ENCODE results near the gene UCK2. TPM values are rescaled to one million over a fixed set of nuclear protein-coding genes. Genes with fewer than 3 reads are reported as not detected.
A peak's percentile ranks its signal among the peaks of the same experiment; 100 is the strongest.

The UCK2 gene
- total and polyA plus RNA-seq, 10 of the 15 experiments (the other 5 are each of a cell fraction or from before 2014, with no cell fraction given): 55.3 to 106 (median 84.9) TPM

DNA sequence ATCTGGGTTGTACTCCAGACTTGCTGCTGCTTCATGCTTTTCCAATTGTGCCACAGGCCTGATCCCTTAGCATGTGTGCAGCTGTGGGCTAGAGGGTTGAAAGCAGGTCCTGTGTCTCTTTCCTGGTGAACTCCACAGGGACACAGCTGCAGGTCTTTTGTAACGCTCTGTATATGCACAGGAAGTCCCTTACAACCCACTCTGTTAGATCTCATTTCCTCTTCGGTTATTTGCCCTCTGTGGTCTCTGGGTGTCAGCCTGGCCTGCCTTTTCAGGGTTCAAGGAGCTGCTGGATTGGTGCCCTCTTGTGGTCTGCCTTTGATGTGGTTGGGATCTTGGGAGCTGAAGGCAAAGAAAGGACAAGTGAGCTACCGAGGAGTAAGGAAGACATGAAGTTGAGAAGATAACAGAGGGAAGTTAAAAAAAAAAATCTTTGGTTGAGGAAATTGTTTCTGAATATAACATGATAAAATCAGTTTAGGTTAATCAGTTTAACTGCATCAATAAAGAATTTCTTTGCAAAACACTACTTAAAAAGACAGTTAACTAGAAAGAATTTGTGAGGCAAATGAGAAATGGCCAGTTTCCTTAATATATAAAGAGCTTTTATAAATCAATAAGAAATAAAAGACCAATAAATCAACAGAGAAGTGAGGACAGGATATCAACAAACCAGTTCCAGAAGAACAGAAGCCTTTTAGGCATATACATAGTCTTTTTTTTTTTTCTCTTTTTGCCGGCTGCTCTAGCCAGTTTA, 44.1 kb downstream of the UCK2 start (continued):
- TF ChIP-seq ESRRA (IDR thresholded peaks at IDR 0.05; ENCODE audit: low read length): peak; percentile 78; the same call in 1 of the 2 replicates
- TF ChIP-seq NFXL1 (IDR thresholded peaks at IDR 0.05; ENCODE audit: borderline replicate concordance): no peak
- no peak for TF ChIP-seq RB1 (IDR thresholded peaks at IDR 0.05; ENCODE audit: borderline replicate concordance)
- TF ChIP-seq, protein P1, sequence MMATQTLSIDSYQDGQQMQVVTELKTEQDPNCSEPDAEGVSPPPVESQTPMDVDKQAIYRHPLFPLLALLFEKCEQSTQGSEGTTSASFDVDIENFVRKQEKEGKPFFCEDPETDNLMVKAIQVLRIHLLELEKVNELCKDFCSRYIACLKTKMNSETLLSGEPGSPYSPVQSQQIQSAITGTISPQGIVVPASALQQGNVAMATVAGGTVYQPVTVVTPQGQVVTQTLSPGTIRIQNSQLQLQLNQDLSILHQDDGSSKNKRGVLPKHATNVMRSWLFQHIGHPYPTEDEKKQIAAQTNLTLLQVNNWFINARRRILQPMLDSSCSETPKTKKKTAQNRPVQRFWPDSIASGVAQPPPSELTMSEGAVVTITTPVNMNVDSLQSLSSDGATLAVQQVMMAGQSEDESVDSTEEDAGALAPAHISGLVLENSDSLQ (IDR thresholded peaks at IDR 0.05): 0 out of 2 replicates have a peak, but pooled peaks have one; percentile 29
- TF ChIP-seq HDGF (IDR thresholded peaks at IDR 0.05): no peak
- peak; percentile 99 for TF ChIP-seq RUNX3 (IDR thresholded peaks at IDR 0.05; ENCODE audit: low read length)
- peak; percentile 47; the same call in 1 of the 2 replicates for TF ChIP-seq GABPA (IDR thresholded peaks at IDR 0.05; ENCODE audit: low read depth)
- TF ChIP-seq, protein P2, sequence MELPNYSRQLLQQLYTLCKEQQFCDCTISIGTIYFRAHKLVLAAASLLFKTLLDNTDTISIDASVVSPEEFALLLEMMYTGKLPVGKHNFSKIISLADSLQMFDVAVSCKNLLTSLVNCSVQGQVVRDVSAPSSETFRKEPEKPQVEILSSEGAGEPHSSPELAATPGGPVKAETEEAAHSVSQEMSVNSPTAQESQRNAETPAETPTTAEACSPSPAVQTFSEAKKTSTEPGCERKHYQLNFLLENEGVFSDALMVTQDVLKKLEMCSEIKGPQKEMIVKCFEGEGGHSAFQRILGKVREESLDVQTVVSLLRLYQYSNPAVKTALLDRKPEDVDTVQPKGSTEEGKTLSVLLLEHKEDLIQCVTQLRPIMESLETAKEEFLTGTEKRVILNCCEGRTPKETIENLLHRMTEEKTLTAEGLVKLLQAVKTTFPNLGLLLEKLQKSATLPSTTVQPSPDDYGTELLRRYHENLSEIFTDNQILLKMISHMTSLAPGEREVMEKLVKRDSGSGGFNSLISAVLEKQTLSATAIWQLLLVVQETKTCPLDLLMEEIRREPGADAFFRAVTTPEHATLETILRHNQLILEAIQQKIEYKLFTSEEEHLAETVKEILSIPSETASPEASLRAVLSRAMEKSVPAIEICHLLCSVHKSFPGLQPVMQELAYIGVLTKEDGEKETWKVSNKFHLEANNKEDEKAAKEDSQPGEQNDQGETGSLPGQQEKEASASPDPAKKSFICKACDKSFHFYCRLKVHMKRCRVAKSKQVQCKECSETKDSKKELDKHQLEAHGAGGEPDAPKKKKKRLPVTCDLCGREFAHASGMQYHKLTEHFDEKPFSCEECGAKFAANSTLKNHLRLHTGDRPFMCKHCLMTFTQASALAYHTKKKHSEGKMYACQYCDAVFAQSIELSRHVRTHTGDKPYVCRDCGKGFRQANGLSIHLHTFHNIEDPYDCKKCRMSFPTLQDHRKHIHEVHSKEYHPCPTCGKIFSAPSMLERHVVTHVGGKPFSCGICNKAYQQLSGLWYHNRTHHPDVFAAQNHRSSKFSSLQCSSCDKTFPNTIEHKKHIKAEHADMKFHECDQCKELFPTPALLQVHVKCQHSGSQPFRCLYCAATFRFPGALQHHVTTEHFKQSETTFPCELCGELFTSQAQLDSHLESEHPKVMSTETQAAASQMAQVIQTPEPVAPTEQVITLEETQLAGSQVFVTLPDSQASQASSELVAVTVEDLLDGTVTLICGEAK (IDR thresholded peaks at IDR 0.05; ENCODE audit: borderline replicate concordance): no peak; the same call in 1 of the 2 replicates
- TF ChIP-seq SMAD1 (IDR thresholded peaks at IDR 0.05; ENCODE audit: low read depth, partially characterized antibody): no peak
- no peak for TF ChIP-seq NR2C2 (IDR thresholded peaks at IDR 0.05; ENCODE audit: borderline replicate concordance, control insufficient read depth, insufficient read length, low read depth)
- TF ChIP-seq, protein P3, sequence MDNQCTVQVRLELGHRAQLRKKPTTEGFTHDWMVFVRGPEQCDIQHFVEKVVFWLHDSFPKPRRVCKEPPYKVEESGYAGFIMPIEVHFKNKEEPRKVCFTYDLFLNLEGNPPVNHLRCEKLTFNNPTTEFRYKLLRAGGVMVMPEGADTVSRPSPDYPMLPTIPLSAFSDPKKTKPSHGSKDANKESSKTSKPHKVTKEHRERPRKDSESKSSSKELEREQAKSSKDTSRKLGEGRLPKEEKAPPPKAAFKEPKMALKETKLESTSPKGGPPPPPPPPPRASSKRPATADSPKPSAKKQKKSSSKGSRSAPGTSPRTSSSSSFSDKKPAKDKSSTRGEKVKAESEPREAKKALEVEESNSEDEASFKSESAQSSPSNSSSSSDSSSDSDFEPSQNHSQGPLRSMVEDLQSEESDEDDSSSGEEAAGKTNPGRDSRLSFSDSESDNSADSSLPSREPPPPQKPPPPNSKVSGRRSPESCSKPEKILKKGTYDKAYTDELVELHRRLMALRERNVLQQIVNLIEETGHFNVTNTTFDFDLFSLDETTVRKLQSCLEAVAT (IDR thresholded peaks at IDR 0.05): peak; percentile 94
- TF ChIP-seq FOS (IDR thresholded peaks at IDR 0.05; ENCODE audit: borderline replicate concordance, extremely low read depth, insufficient read length): no peak
- TF ChIP-seq PAX5 (IDR thresholded peaks at IDR 0.05; ENCODE audit: borderline replicate concordance, low read depth, low read length): peak; percentile 75; the same call in 1 of the 2 replicates
- no peak for TF ChIP-seq LARP7 (IDR thresholded peaks at IDR 0.05)
- TF ChIP-seq ZNF274 (IDR thresholded peaks at IDR 0.05; ENCODE audit: insufficient read depth, insufficient read length): no peak
- no peak for TF ChIP-seq MYC (IDR thresholded peaks at IDR 0.05; ENCODE audit: insufficient read depth, insufficient read length, insufficient replicate concordance, low read length, severe bottlenecking)
- TF ChIP-seq BACH1 (IDR thresholded peaks at IDR 0.05; ENCODE audit: borderline replicate concordance): no peak
- TF ChIP-seq, protein P4, sequence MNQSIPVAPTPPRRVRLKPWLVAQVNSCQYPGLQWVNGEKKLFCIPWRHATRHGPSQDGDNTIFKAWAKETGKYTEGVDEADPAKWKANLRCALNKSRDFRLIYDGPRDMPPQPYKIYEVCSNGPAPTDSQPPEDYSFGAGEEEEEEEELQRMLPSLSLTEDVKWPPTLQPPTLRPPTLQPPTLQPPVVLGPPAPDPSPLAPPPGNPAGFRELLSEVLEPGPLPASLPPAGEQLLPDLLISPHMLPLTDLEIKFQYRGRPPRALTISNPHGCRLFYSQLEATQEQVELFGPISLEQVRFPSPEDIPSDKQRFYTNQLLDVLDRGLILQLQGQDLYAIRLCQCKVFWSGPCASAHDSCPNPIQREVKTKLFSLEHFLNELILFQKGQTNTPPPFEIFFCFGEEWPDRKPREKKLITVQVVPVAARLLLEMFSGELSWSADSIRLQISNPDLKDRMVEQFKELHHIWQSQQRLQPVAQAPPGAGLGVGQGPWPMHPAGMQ (IDR thresholded peaks at IDR 0.05; ENCODE audit: borderline replicate concordance): peak; percentile 22; the same call in 1 of the 2 replicates
